ENCODE measurements around the gene CD300LG.

The CD300LG gene

GRCh38 chr17:43827596-43827995, 19.4 kb upstream of the CD300LG start:
- ChIA-PET POLR2A (interaction anchor here (1.4 kb wide), 1 partner anchor 10 kb away, joined by 6 read pairs; no protein-coding TSS in a partner anchor), CTCF (no interaction called here)
- DNase-seq (ENCODE audit: extremely low spot score): no peak
- no peak for TF ChIP-seq LEF1 (IDR thresholded peaks at IDR 0.05; ENCODE audit: borderline replicate concordance)
- no peak for TF ChIP-seq FOXA1 (IDR thresholded peaks at IDR 0.05)
- no peak for TF ChIP-seq FOXM1 (IDR thresholded peaks at IDR 0.05; ENCODE audit: borderline replicate concordance)
- no peak for TF ChIP-seq NFRKB (IDR thresholded peaks at IDR 0.05)
- TF ChIP-seq SUZ12 (IDR thresholded peaks at IDR 0.05): no peak
- no peak for TF ChIP-seq TARDBP (IDR thresholded peaks at IDR 0.05)
- TF ChIP-seq CTBP1 (IDR thresholded peaks at IDR 0.05; ENCODE audit: borderline replicate concordance): no peak
- TF ChIP-seq SP1 (IDR thresholded peaks at IDR 0.05): no peak
- TF ChIP-seq ELF4 (IDR thresholded peaks at IDR 0.05): no peak
- TF ChIP-seq ARNT (IDR thresholded peaks at IDR 0.05): no peak
- no peak for TF ChIP-seq FOXK2 (IDR thresholded peaks at IDR 0.05)
- TF ChIP-seq, protein P1, sequence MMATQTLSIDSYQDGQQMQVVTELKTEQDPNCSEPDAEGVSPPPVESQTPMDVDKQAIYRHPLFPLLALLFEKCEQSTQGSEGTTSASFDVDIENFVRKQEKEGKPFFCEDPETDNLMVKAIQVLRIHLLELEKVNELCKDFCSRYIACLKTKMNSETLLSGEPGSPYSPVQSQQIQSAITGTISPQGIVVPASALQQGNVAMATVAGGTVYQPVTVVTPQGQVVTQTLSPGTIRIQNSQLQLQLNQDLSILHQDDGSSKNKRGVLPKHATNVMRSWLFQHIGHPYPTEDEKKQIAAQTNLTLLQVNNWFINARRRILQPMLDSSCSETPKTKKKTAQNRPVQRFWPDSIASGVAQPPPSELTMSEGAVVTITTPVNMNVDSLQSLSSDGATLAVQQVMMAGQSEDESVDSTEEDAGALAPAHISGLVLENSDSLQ (IDR thresholded peaks at IDR 0.05): no peak

DNA sequence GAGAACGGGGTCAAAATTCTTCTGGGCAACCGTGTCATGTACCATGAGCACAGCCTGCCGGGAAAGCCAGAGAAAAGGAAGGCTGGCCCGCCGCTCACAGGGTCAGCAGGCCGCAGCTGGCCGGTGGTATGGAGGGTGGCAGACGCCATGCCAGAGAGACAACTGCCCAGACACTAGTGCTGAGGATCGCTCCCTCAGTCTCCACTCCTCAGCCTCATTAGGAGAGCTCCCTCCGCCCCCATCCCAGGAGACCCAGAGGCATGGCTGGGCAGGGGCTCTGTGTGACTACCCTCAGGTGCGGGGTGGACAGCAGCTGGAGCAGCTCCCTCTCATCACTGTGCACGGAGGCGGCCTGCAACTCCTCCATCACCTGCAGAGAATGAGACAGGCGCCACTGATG, 17.2 kb upstream of the CD300LG start:
- no peak for DNase-seq (ENCODE audit: extremely low spot score)
- POLR2A ChIA-PET: interaction anchor here (1.3 to 2.6 kb wide), 2 partner anchors 11 to 51 kb away, joined by 3 to 9 read pairs; partner anchors contain the start of gene DUSP3
- CTCF ChIA-PET: no interaction called here

GRCh38 chr17:43830510-43831140, 16.4 kb upstream of the CD300LG start:
- ChIA-PET POLR2A (interaction anchor here (1.2 to 2.6 kb wide), 3 partner anchors 12 to 52 kb away, joined by 3 to 9 read pairs (median 3); partner anchors contain the start of gene DUSP3), CTCF (interaction anchor here (2.1 kb wide), 1 partner anchor 10 kb away, joined by 8 read pairs; no protein-coding TSS in a partner anchor)
- TF ChIP-seq CTBP1 (IDR thresholded peaks at IDR 0.05; ENCODE audit: borderline replicate concordance): no peak
- no peak for TF ChIP-seq ARNT (IDR thresholded peaks at IDR 0.05)
- TF ChIP-seq L3MBTL2 (conservative IDR thresholded peaks at IDR 0.05): no peak
- no peak for TF ChIP-seq LEF1 (IDR thresholded peaks at IDR 0.05; ENCODE audit: borderline replicate concordance)
- no peak for TF ChIP-seq ELF4 (IDR thresholded peaks at IDR 0.05)
- TF ChIP-seq TARDBP (IDR thresholded peaks at IDR 0.05): no peak
- no peak for TF ChIP-seq NFRKB (IDR thresholded peaks at IDR 0.05)
- no peak for TF ChIP-seq SP1 (IDR thresholded peaks at IDR 0.05)
- no peak for TF ChIP-seq HDGF (IDR thresholded peaks at IDR 0.05; ENCODE audit: borderline replicate concordance)
- TF ChIP-seq, protein P1 (IDR thresholded peaks at IDR 0.05): no peak
- no peak for TF ChIP-seq ZNF384 (IDR thresholded peaks at IDR 0.05)
- TF ChIP-seq SUZ12 (IDR thresholded peaks at IDR 0.05): no peak
- no peak for TF ChIP-seq BHLHE40 (IDR thresholded peaks at IDR 0.05; ENCODE audit: borderline replicate concordance)
- TF ChIP-seq FOXM1 (IDR thresholded peaks at IDR 0.05; ENCODE audit: borderline replicate concordance): no peak
- no peak for DNase-seq (ENCODE audit: extremely low spot score)

More for the DNA sequence above, 17.2 kb upstream of the CD300LG start:
- TF ChIP-seq SUZ12 (IDR thresholded peaks at IDR 0.05) (no peak), L3MBTL2 (conservative IDR thresholded peaks at IDR 0.05) (no peak), SP1 (IDR thresholded peaks at IDR 0.05) (no peak), ELF4 (IDR thresholded peaks at IDR 0.05) (no peak), FOXA1 (IDR thresholded peaks at IDR 0.05) (no peak)

- ChIA-PET POLR2A (interaction anchor here (2.6 kb wide), 1 partner anchor 13 kb away, joined by 9 read pairs; no protein-coding TSS in a partner anchor), CTCF (interaction anchor here (0.9 to 2.1 kb wide), 3 partner anchors 9 to 143 kb away, joined by 3 to 8 read pairs (median 3); no protein-coding TSS in a partner anchor)
- TF ChIP-seq FOXK2 (IDR thresholded peaks at IDR 0.05) (no peak), SUZ12 (IDR thresholded peaks at IDR 0.05) (no peak), ELF4 (IDR thresholded peaks at IDR 0.05) (no peak), TARDBP (IDR thresholded peaks at IDR 0.05) (no peak), HDGF (IDR thresholded peaks at IDR 0.05; ENCODE audit: borderline replicate concordance) (no peak), CTBP1 (IDR thresholded peaks at IDR 0.05; ENCODE audit: borderline replicate concordance) (no peak)
- no peak for DNase-seq (ENCODE audit: extremely low spot score)
Measured at GRCh38 chr17:43831633-43832032, 15.3 kb upstream of the CD300LG start.

DNA sequence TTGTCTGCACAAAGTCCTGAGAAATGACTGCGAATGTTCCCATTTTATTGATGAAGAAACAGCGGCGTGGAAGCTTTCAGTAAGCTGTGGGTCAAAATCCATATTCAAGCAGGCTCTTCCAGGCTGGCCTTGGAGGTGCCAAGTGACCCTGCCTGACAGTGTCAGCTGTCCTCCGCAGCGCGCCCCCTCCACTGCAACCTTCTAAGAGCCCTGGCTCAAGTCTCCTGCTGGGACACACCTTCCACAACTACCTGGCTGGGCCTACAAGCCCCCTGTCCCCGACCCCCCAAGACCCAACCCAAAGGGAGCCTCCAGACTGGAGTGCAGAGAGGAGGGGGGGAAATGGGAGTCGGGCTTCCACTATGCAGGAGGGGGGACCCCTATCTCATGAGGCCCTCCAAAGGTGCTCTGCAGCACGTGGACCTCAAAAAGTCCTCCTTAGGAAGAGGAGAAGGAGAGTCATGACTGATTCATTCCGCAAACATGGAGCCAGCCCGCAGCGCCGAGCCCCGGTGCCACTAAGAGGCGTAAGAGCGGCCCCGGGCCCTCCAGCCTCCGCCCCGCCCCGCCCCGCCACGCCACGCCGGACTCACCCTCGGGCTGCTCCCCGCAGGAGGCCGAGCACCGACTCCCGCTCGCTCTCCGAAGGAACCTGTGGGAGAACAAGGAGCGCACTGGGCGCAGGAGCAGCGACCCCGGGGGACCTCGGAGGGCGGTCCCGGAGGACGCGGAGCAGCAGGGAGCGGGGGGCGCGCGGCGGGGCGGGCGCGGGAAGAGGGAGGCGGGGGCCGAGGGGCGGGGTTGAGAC, 14.6 kb upstream of the CD300LG start:
- POLR2A ChIA-PET: interaction anchor here (1.3 to 1.5 kb wide), 2 partner anchors 14 to 33 kb away, joined by 3 to 4 read pairs; no protein-coding TSS in a partner anchor
- TF ChIP-seq L3MBTL2 (conservative IDR thresholded peaks at IDR 0.05): peak; percentile 36
- TF ChIP-seq FOXM1 (IDR thresholded peaks at IDR 0.05; ENCODE audit: borderline replicate concordance): no peak
- peak; percentile 65 for DNase-seq (ENCODE audit: extremely low spot score)
- CTCF ChIA-PET: interaction anchor here (0.9 to 2.1 kb wide), 3 partner anchors 8 to 142 kb away, joined by 3 to 8 read pairs (median 3); no protein-coding TSS in a partner anchor

GRCh38 chr17:43832976-43833829, 13.8 kb upstream of the CD300LG start, which contains the start of gene MPP3:
Gene MPP3, minus strand, starts transcription at chr17:43833146. Its CDS starts 1,240 bp downstream, at chr17:43831906.
- ChIA-PET CTCF (no interaction called here), POLR2A (interaction anchor here (1.3 to 1.5 kb wide), 2 partner anchors 13 to 33 kb away, joined by 3 to 4 read pairs; no protein-coding TSS in a partner anchor)
- no peak for TF ChIP-seq BHLHE40 (IDR thresholded peaks at IDR 0.05; ENCODE audit: borderline replicate concordance)
- no peak for TF ChIP-seq FOXA1 (IDR thresholded peaks at IDR 0.05)
- peak; percentile 74 for TF ChIP-seq L3MBTL2 (conservative IDR thresholded peaks at IDR 0.05)
- peak; percentile 23; the same call in 1 of the 2 replicates for TF ChIP-seq FOXM1 (IDR thresholded peaks at IDR 0.05; ENCODE audit: borderline replicate concordance)
- TF ChIP-seq, protein P1 (IDR thresholded peaks at IDR 0.05): peak; percentile 54; the same call in 1 of the 2 replicates
- peak; percentile 91 for DNase-seq (ENCODE audit: extremely low spot score)

All from HEK293T (cell line).